NAMALWA (cell line): ENCODE measurements around the gene IER3.

ENCODE experiments used
- DNase-seq: peaks from one replicate; pipeline ENCODE4 v3.0.0-alpha.2; 2015; ENCODE audit warnings: low spot score

Gene IER3

DNA sequence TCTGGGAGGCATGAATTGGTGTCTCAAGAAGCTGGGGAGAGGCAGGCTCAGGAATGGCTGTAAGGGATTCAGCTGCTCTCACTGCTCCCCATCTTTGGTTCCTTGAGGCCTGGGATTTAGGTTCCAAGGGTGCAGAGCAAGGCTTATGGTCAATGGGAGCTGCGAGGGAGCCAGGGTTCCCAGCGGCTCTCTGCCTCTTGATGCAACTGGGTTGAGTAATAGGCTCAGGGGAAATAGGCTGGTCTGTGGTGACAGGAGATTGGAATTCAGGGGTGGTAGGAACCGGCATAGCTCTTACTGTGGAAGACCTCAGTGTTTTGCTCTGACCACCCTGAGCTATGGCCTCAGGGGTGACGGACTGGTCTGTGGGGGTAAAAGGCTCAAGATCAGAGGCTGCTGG lies 40.5 kb downstream of the IER3 start:
- DNase-seq, result no peak

DNA sequence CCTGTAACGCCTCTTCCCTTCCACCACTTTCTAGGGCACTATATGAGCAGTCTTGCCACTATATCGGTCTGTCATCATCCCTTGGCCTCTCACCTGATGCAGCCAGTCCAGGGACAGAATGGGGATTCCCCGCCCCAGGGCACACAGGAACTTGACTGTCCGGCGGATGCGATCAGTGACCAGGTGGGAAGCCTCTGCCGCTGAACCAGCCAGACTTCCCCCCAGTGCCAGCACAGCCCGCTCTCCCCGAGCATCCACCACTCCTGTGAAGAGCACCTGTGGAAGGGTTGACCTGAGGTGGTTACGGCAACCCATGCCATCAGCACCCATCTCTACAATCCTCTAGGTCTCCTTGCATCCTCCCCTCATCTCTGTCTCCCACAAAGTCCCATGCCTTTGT lies 41.3 kb downstream of the IER3 start:
- no peak for DNase-seq

DNA sequence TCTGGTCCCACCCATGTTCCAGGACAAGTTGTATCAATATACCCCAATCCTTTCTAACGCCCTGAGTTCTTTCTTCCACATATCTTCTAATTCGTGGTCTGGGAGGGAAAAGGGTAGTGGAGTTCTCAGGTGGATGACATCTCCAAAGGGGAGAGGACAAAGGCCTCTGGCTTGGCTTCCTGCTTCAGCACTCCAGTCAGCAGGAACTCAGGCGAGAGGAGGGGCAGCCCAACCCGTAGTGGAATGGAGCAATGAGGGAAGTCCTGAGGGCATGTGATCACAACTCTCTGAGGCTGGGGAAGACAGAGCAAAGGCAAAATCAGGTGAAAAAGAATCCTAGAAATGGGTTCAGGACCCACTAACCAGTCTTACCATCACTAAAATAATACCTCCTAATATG lies 44.0 kb downstream of the IER3 start:
- DNase-seq, result no peak

DNA sequence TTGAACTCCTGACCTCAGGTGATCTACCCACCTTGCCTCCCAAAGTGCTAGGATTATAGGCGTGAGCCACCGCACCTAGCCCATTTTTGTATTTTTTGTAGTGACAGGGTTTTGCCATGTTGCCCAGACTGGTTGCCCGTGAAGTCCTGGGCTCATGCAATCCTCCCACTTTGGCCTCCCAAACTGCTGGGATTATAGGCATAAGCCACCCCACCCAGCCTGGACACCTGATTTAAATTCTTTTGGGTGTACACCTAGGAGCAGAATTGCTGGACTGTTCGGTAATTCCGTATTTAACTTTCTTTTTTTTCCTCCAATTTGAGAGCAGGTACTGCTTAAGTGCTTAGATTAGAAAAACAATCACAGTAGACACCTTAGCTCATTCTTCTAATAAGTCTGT lies 47.9 kb downstream of the IER3 start:
- DNase-seq, result no peak
